Neural cell (in vitro differentiated cells): ENCODE data around the gene IAPP.
"Not testable (repeated sequence)": the region's sequence is repeated elsewhere in the genome, so short reads cannot be mapped to it uniquely, and the experiment has no call there.

Experiments
- EP300 ChIP-seq: fragments of 450-650 bp; conservative IDR thresholded peaks from 2 replicates; pipeline ENCODE4 v1.6.1; 2014; ENCODE audit warnings: antibody characterized with exemption, mild to moderate bottlenecking, moderate library complexity; ENCODE audit not compliant: poor library complexity, severe bottlenecking
- EZH2 ChIP-seq: fragments of 200-600, 300-800 bp; shearing (Covaris generic), sonication (generic); IDR thresholded peaks from 2 replicates; pipeline ENCODE4 v1.6.1; 2014; ENCODE audit warnings: antibody characterized with exemption, low read length, borderline replicate concordance, mild to moderate bottlenecking; ENCODE audit not compliant: insufficient read depth, poor library complexity, severe bottlenecking
- POLR2AphosphoS5 ChIP-seq: IDR thresholded peaks from 2 replicates; pipeline ENCODE4 v1.6.1; 2012
- RAD21 ChIP-seq: fragments of 450-650 bp; conservative IDR thresholded peaks from 2 replicates; pipeline ENCODE4 v1.6.1; 2014; ENCODE audit warnings: antibody characterized with exemption, mild to moderate bottlenecking, moderate library complexity
- SMC3 ChIP-seq: fragments of 450-650 bp; conservative IDR thresholded peaks from 2 replicates; pipeline ENCODE4 v1.6.1; 2014; ENCODE audit warnings: antibody characterized with exemption, mild to moderate bottlenecking, moderate library complexity; ENCODE audit not compliant: poor library complexity
- TAF1 ChIP-seq: IDR thresholded peaks from 2 replicates; pipeline ENCODE4 v1.6.1; 2012; ENCODE audit warnings: low read depth
- TF ChIP-seq, protein P1 (sequence below): IDR thresholded peaks from 2 replicates; pipeline ENCODE4 v1.6.1; 2012; ENCODE audit warnings: borderline replicate concordance
- TF ChIP-seq, protein P2 (sequence below): fragments of 450-650 bp; IDR thresholded peaks from 2 replicates; pipeline ENCODE4 v1.5.1; 2014; ENCODE audit warnings: antibody characterized with exemption, mild to moderate bottlenecking, moderate library complexity; ENCODE audit not compliant: poor library complexity, severe bottlenecking

DNA sequence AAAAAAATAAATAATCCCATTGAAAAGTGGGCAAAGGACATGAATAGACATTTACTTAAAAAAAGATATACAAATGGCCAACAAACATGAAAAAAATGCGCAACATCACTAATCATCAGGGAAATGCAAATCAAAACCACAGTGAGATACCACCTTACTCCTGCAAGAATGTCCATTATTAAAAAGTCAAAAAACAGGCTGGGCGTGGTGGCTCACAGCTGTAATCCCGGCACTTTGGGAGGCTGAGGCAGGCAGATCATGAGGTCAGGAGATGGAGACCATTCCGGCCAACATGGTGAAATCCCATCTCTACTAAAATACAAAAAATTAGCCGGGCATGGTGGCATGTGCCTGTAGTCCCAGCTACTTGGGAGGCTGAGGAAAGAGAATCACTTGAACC lies 8.6 kb downstream of the IAPP start:
- TF ChIP-seq, protein P1, sequence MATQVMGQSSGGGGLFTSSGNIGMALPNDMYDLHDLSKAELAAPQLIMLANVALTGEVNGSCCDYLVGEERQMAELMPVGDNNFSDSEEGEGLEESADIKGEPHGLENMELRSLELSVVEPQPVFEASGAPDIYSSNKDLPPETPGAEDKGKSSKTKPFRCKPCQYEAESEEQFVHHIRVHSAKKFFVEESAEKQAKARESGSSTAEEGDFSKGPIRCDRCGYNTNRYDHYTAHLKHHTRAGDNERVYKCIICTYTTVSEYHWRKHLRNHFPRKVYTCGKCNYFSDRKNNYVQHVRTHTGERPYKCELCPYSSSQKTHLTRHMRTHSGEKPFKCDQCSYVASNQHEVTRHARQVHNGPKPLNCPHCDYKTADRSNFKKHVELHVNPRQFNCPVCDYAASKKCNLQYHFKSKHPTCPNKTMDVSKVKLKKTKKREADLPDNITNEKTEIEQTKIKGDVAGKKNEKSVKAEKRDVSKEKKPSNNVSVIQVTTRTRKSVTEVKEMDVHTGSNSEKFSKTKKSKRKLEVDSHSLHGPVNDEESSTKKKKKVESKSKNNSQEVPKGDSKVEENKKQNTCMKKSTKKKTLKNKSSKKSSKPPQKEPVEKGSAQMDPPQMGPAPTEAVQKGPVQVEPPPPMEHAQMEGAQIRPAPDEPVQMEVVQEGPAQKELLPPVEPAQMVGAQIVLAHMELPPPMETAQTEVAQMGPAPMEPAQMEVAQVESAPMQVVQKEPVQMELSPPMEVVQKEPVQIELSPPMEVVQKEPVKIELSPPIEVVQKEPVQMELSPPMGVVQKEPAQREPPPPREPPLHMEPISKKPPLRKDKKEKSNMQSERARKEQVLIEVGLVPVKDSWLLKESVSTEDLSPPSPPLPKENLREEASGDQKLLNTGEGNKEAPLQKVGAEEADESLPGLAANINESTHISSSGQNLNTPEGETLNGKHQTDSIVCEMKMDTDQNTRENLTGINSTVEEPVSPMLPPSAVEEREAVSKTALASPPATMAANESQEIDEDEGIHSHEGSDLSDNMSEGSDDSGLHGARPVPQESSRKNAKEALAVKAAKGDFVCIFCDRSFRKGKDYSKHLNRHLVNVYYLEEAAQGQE, result not testable (repeated sequence)
- not testable (repeated sequence) for TF ChIP-seq RAD21, EP300, POLR2AphosphoS5, EZH2, TAF1, SMC3
- TF ChIP-seq, protein P2, sequence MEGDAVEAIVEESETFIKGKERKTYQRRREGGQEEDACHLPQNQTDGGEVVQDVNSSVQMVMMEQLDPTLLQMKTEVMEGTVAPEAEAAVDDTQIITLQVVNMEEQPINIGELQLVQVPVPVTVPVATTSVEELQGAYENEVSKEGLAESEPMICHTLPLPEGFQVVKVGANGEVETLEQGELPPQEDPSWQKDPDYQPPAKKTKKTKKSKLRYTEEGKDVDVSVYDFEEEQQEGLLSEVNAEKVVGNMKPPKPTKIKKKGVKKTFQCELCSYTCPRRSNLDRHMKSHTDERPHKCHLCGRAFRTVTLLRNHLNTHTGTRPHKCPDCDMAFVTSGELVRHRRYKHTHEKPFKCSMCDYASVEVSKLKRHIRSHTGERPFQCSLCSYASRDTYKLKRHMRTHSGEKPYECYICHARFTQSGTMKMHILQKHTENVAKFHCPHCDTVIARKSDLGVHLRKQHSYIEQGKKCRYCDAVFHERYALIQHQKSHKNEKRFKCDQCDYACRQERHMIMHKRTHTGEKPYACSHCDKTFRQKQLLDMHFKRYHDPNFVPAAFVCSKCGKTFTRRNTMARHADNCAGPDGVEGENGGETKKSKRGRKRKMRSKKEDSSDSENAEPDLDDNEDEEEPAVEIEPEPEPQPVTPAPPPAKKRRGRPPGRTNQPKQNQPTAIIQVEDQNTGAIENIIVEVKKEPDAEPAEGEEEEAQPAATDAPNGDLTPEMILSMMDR, result not testable (repeated sequence)
